22Rv1 (cell line): ENCODE data around the gene TMTC1.

ENCODE experiments used
- H3K27ac ChIP-seq: fragments of 450-650 bp; 2 replicates; pipeline ENCODE4 v1.5.1; 2017
- CTCF ChIP-seq: fragments of 450-650 bp; IDR thresholded peaks from 2 replicates; pipeline ENCODE4 v1.5.1; 2017; ENCODE audit warnings: mild to moderate bottlenecking
- ZFX ChIP-seq: fragments of 450-650 bp; IDR thresholded peaks from 2 replicates; pipeline ENCODE4 v1.6.1; 2017; ENCODE audit warnings: antibody characterized with exemption, borderline replicate concordance

Gene TMTC1

GRCh38 chr12:29778531-29778930 is 5.2 kb downstream of the TMTC1 start:
- H3K27ac ChIP-seq: no peak overlapping the region
- TF ChIP-seq ZFX (no peak), CTCF (no peak)

- H3K27ac ChIP-seq: no peak overlapping the region
- TF ChIP-seq CTCF (no peak), ZFX (no peak)
Measured at GRCh38 chr12:29773076-29773475, 10.7 kb downstream of the TMTC1 start.

GRCh38 chr12:29771786-29772185 is 12.0 kb downstream of the TMTC1 start:
- TF ChIP-seq ZFX: no peak
- TF ChIP-seq CTCF: no peak
- no peak overlapping the region for H3K27ac ChIP-seq

GRCh38 chr12:29771165-29771564 is 12.6 kb downstream of the TMTC1 start:
- no peak overlapping the region for H3K27ac ChIP-seq
- TF ChIP-seq ZFX: no peak
- TF ChIP-seq CTCF: no peak

- H3K27ac ChIP-seq: no peak overlapping the region
- TF ChIP-seq CTCF (no peak), ZFX (no peak)
Measured at GRCh38 chr12:29769162-29769858, 14.4 kb downstream of the TMTC1 start.

- H3K27ac ChIP-seq: no peak overlapping the region
- no peak for TF ChIP-seq ZFX
- no peak for TF ChIP-seq CTCF
Measured at GRCh38 chr12:29768372-29768771, 15.4 kb downstream of the TMTC1 start.

GRCh38 chr12:29763301-29763683 is 20.4 kb downstream of the TMTC1 start:
- TF ChIP-seq CTCF: no peak
- no peak for TF ChIP-seq ZFX
- no peak overlapping the region for H3K27ac ChIP-seq
